GM12872 (cell line): ENCODE data around the gene ANK2.
A peak's percentile ranks its signal among the peaks of the same experiment; 100 is the strongest.

ENCODE experiments used
- CTCF ChIP-seq: IDR thresholded peaks from 3 replicates; pipeline ENCODE4 v1.5.1; 2011; ENCODE audit warnings: low read depth, mild to moderate bottlenecking, low read length, moderate library complexity; ENCODE audit not compliant: insufficient read depth

Gene ANK2

DNA sequence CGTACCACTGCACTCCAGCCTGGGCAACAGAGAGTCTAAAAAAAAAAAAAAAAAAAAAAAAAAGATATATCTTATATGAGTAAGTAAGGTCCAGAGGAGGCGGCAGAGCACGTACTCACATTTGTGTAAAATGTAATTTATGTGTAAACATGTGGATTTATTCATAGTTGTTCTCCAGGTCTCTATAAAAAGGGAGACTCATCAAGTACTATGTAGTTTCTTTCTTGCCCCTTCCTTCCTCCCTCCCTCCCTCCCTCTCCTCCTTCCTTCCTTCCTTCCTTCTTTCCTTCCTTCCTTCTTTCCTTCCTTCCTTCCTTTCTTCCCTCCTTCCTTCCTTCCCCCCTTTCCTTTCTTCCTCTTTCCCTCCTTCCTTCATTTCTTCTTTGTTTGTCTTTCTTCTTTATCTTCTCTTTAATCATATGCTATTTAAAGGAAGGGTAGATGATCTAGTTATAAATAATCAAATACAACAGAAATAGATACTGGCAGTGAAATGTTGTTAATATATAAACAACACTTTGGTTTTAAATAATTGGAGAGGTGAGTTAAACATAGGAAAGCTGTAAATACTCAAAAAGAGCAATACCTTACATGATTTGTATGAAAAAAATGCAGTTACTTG, 344.8 kb downstream of the ANK2 start:
- no peak for TF ChIP-seq CTCF

DNA sequence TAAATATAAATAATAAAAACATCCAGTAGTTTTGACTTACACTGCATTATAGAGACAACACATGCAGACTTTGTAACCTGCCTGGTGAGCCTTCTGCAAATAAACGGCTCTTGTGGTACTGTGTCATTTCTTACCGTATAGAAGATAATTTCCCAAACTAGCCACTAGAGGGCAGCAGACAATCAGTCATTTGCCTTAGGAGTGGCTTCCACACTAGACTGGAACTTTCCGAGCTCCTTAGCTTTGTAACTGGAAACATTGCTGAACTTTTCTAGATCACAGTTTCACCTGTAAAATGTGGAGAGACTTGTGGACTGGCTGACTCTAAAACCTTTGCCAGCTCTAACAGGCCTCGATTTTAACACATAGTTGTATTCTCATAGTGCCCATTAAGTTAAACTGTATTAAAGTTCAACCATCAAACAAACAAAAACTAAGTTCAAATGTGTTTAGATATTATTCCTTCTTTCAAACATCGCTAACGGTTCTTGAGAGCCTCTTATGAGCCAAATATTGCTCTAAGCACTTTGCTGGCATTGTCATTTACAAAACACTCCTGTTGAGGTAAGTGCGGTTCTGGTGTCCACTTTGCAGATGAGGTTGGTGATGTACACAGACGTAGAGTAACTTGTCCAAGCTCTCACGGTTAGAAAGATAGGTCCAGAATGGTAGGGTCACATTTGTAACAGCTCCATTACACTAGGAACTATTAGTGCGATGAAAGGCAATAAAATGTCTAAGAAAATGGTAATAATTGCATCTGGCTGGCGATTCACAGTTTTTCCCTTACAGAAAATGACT, 345.5 kb downstream of the ANK2 start:
- TF ChIP-seq CTCF = peak; percentile 70

GRCh38 chr4:113397114-113397701, 347.8 kb downstream of the ANK2 start:
- TF ChIP-seq CTCF = no peak

GRCh38 chr4:113398441-113399143, 349.1 kb downstream of the ANK2 start:
- TF ChIP-seq CTCF = no peak

DNA sequence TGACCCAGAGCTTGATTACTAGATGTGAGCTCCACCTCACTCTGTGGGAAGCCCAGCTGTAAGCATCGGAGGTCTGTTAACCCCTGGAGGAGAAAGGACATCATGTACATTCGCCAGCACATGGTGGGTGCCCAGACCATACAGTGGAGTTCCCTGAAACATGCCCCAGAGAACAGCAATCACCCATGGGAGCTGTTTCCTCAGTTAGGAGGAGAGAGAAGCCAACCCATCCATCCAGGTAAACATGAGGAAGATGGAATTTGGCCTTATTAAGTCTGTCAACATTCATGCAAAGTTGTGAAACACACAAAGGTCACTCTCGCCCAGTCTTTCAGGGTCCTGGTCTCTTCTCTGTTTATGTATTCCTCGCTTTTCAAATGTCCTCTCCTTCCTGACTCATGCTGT, 354.7 kb downstream of the ANK2 start:
- TF ChIP-seq CTCF = no peak

- TF ChIP-seq CTCF = no peak
Observed at GRCh38 chr4:113404841-113405240, 355.4 kb downstream of the ANK2 start.

- TF ChIP-seq CTCF = no peak
Observed at GRCh38 chr4:113405874-113406722, 356.6 kb downstream of the ANK2 start.
